H1 (cell line): ENCODE measurements around the gene PGAP3. TPM values are rescaled to one million over a fixed set of nuclear protein-coding genes. Genes with fewer than 3 reads are reported as not detected.

ENCODE experiments used
- CTCF ChIA-PET: fragments of 300-600 bp; sonication (Branson Sonifier 250); formaldehyde crosslinking; loops from one replicate; lab custom pipeline; 2021; ENCODE audit not compliant: partially characterized antibody; lab: Charles Lee
- POLR2A ChIA-PET: fragments of 300-600 bp; sonication (Branson Sonifier 250); formaldehyde crosslinking; loops from one replicate; lab custom pipeline; 2021; ENCODE audit warnings: inconsistent platforms; ENCODE audit not compliant: partially characterized antibody; lab: Charles Lee
- DNase-seq, 2 experiments: peaks; one replicate each; pipeline versions ENCODE4 v3.0.0 to v3.0.0-alpha.2; 2010 to 2022; ENCODE audit warnings: low spot score in 2 of 2, low read depth in 1 of 2, mixed read lengths in 1 of 2
- FAIRE-seq: peaks from 2 replicates; lab custom pipeline; 2011; peaks lifted over from hg19 to GRCh38; lab: Jason Lieb, UNC
- H2AFZ ChIP-seq: 2 replicates; pipeline ENCODE4 v1.8.1; 2012; ENCODE audit warnings: low read length, inconsistent platforms
- H2AK5ac ChIP-seq: 2 replicates; pipeline ENCODE4 v1.6.1; 2013; ENCODE audit warnings: low read depth, low read length
- H2BK120ac ChIP-seq: replicated peaks from 2 replicates; pipeline ENCODE3; 2013; ENCODE audit warnings: low read depth, low read length, inconsistent platforms
- H2BK12ac ChIP-seq: 2 replicates; pipeline ENCODE4 v1.6.1; 2013; ENCODE audit warnings: low read depth, low read length
- H2BK15ac ChIP-seq: 2 replicates; pipeline ENCODE4 v1.6.1; 2013; ENCODE audit warnings: low read length
- H2BK20ac ChIP-seq: 2 replicates; pipeline ENCODE4 v1.6.1; 2013; ENCODE audit warnings: low read length
- H2BK5ac ChIP-seq: 2 replicates; pipeline ENCODE4 v1.6.1; 2013; ENCODE audit warnings: low read depth, low read length
- H3K14ac ChIP-seq: 2 replicates; pipeline ENCODE4 v1.6.1; 2013; ENCODE audit warnings: inconsistent platforms; ENCODE audit not compliant: insufficient read length
- H3K18ac ChIP-seq: 2 replicates; pipeline ENCODE4 v1.6.1; 2013; ENCODE audit warnings: low read length; ENCODE audit errors: extremely low read depth
- H3K23ac ChIP-seq: 2 replicates; pipeline ENCODE4 v1.6.1; 2013; ENCODE audit warnings: inconsistent platforms; ENCODE audit not compliant: insufficient read length
- H3K23me2 ChIP-seq: 2 replicates; pipeline ENCODE4 v1.6.1; 2013; ENCODE audit warnings: low read depth, low read length
- H3K27ac ChIP-seq: 2 replicates; pipeline ENCODE4 v1.6.1; 2011; ENCODE audit warnings: low read depth, low read length, inconsistent platforms
- H3K27me3 ChIP-seq, 4 experiments: replicated peaks in 1 of 4; 1 replicate in 1 of 4; 2 replicates in 3 of 4; pipeline versions ENCODE4 v1.6.1 to v1.8.1; 2011 to 2013; ENCODE audit warnings: low read length in 3 of 4, mild to moderate bottlenecking in 3 of 4, inconsistent platforms in 2 of 4, mixed read lengths in 2 of 4, moderate library complexity in 1 of 4; ENCODE audit not compliant: control insufficient read depth in 3 of 4, insufficient read depth in 3 of 4; ENCODE audit errors: extremely low read depth in 1 of 4
- H3K36me3 ChIP-seq, 4 experiments: 2 replicates each; pipeline versions ENCODE4 v1.6.1 to v1.8.1; 2011 to 2013; ENCODE audit warnings: mild to moderate bottlenecking in 4 of 4, low read length in 3 of 4, moderate library complexity in 2 of 4, control low read depth in 1 of 4, inconsistent platforms in 1 of 4; ENCODE audit not compliant: insufficient read depth in 4 of 4, control insufficient read depth in 2 of 4
- H3K4ac ChIP-seq: replicated peaks from 2 replicates; pipeline ENCODE3; 2013; ENCODE audit warnings: low read length, low read depth, mixed read lengths, inconsistent platforms; ENCODE audit not compliant: insufficient read length
- H3K4me1 ChIP-seq, 4 experiments: replicated peaks in 1 of 4; 1 replicate in 1 of 4; 2 replicates in 3 of 4; pipeline versions ENCODE4 v1.6.1 to v1.8.1; 2011 to 2013; ENCODE audit warnings: low read length in 3 of 4, inconsistent platforms in 2 of 4, mixed read lengths in 1 of 4; ENCODE audit not compliant: insufficient read depth in 4 of 4, control insufficient read depth in 3 of 4
- H3K4me2 ChIP-seq, 2 experiments: 2 replicates each; pipeline versions ENCODE4 v1.6.1 to v1.8.1; 2011 to 2013; ENCODE audit warnings: low read depth in 2 of 2, low read length in 2 of 2, control low read depth in 1 of 2, inconsistent platforms in 1 of 2, mild to moderate bottlenecking in 1 of 2; ENCODE audit not compliant: insufficient read depth in 1 of 2
- H3K4me3 ChIP-seq, 4 experiments: fragments of 200-600, 300-600 bp in 1 of 4; sonication (generic), shearing (Covaris generic), sonication (Bioruptor Twin) in 1 of 4; 2 replicates each; pipeline versions ENCODE4 v1.5.1 to v1.8.1; 2011 to 2016; ENCODE audit warnings: low read length in 4 of 4, low read depth in 3 of 4, control low read depth in 2 of 4, inconsistent platforms in 2 of 4, mild to moderate bottlenecking in 2 of 4, mixed read lengths in 1 of 4, moderate library complexity in 1 of 4; ENCODE audit not compliant: insufficient read depth in 2 of 4; ENCODE audit errors: extremely low read depth in 1 of 4
- H3K56ac ChIP-seq: replicated peaks from 2 replicates; pipeline ENCODE3; 2013; ENCODE audit warnings: low read depth, mild to moderate bottlenecking, mixed read lengths, low read length, inconsistent platforms; ENCODE audit not compliant: insufficient read length
- H3K79me1 ChIP-seq: 2 replicates; pipeline ENCODE4 v1.6.1; 2013; ENCODE audit warnings: low read depth, low read length, control low read depth
- H3K79me2 ChIP-seq, 2 experiments: 2 replicates each; pipeline versions ENCODE4 v1.6.1 to v1.8.1; 2012 to 2013; ENCODE audit warnings: low read length in 2 of 2, mild to moderate bottlenecking in 2 of 2, inconsistent platforms in 1 of 2; ENCODE audit not compliant: insufficient read depth in 2 of 2, control insufficient read depth in 1 of 2
- H3K9ac ChIP-seq, 4 experiments: replicated peaks in 1 of 4; 1 replicate in 1 of 4; 2 replicates in 3 of 4; pipeline versions ENCODE4 v1.6.1 to v1.8.1; 2011 to 2013; ENCODE audit warnings: low read depth in 3 of 4, low read length in 3 of 4, control low read depth in 2 of 4, mild to moderate bottlenecking in 2 of 4, moderate library complexity in 2 of 4, inconsistent platforms in 1 of 4; ENCODE audit errors: extremely low read depth in 1 of 4
- H3K9me3 ChIP-seq, 2 experiments: 2 replicates each; pipeline versions ENCODE4 v1.6.1 to v1.8.1; 2012 to 2013; ENCODE audit warnings: mild to moderate bottlenecking in 2 of 2, moderate library complexity in 2 of 2, control low read depth in 1 of 2, inconsistent platforms in 1 of 2, low read depth in 1 of 2, low read length in 1 of 2, mixed read lengths in 1 of 2; ENCODE audit not compliant: insufficient read depth in 2 of 2
- H4K20me1 ChIP-seq, 2 experiments: replicated peaks in 1 of 2; 2 replicates each; pipeline versions ENCODE3 to v1.8.1; 2011 to 2013; ENCODE audit warnings: inconsistent platforms in 2 of 2, low read length in 2 of 2, mild to moderate bottlenecking in 1 of 2; ENCODE audit not compliant: insufficient read depth in 2 of 2, control insufficient read depth in 1 of 2
- H4K5ac ChIP-seq: 2 replicates; pipeline ENCODE4 v1.6.1; 2013; ENCODE audit warnings: low read length, low read depth, mixed read lengths, inconsistent platforms; ENCODE audit not compliant: insufficient read length
- H4K8ac ChIP-seq: 2 replicates; pipeline ENCODE4 v1.8.0; 2013; ENCODE audit warnings: mild to moderate bottlenecking, moderate library complexity, low read length, inconsistent platforms; ENCODE audit not compliant: insufficient read depth; ENCODE audit errors: extremely low read depth
- H4K91ac ChIP-seq: replicated peaks from 2 replicates; pipeline ENCODE3; 2013; ENCODE audit warnings: low read length, mixed read lengths, inconsistent platforms; ENCODE audit not compliant: insufficient read length
- FOSL1 ChIP-seq: IDR thresholded peaks from 2 replicates; pipeline ENCODE4 v1.6.1; 2011; ENCODE audit warnings: mild to moderate bottlenecking, low read depth, low read length, moderate library complexity; ENCODE audit not compliant: insufficient read depth
- JUND ChIP-seq: IDR thresholded peaks from 2 replicates; pipeline ENCODE4 v1.6.1; 2011; ENCODE audit warnings: mild to moderate bottlenecking, improper control_type of control experiment, low read length
- MAFK ChIP-seq: IDR thresholded peaks from 2 replicates; pipeline ENCODE4 v1.6.1; 2012; ENCODE audit warnings: low read depth, mild to moderate bottlenecking, improper control_type of control experiment, low read length
- SUZ12 ChIP-seq: fragments of 200-600 bp; sonication (generic); IDR thresholded peaks from 2 replicates; pipeline ENCODE4 v1.6.1; 2012; ENCODE audit warnings: mild to moderate bottlenecking, inconsistent platforms, low read length, moderate library complexity, mixed read lengths
- ZNF274 ChIP-seq: IDR thresholded peaks from 2 replicates; pipeline ENCODE4 v1.7.0; 2012; ENCODE audit warnings: low read length, borderline replicate concordance; ENCODE audit errors: extremely low read depth
- WGBS, 2 experiments: shearing (Covaris generic) in 1 of 2; methylation state at CpG; one replicate each; pipeline versions ENCODE4 v1.1.6 to v1.1.7; 2013 to 2015; ENCODE audit warnings: low lambda C conversion rate in 2 of 2, mixed read lengths in 2 of 2, inconsistent platforms in 1 of 2, low coverage in 1 of 2, missing lambda C conversion rate in 1 of 2; ENCODE audit not compliant: insufficient replicate concordance in 2 of 2, insufficient coverage in 1 of 2, insufficient read length in 1 of 2; ENCODE audit errors: extremely low coverage in 1 of 2, missing lambda C conversion rate in 1 of 2; 5-methylcytosine and 5-hydroxymethylcytosine counted together
- polyA plus RNA-seq, 7 experiments: library from polyadenylated mRNA; depleted of rRNA in 3 of 7; stranded (reverse) in 5 of 7; unstranded in 2 of 7; fragments of >200 nt in 5 of 7; fragments of 200-250 nt in 2 of 7; gene quantifications; 1 replicate in 5 of 7; 2 replicates in 1 of 7; 4 replicates in 1 of 7; pipeline versions ENCODE4 v1.2.1 to v1.2.3, GENCODE V29; 2011 to 2013; ENCODE audit warnings: missing spikeins in 2 of 7, mixed read lengths in 2 of 7
- total RNA-seq: library from RNA; stranded (reverse); fragmentation: NEBNext Ultra II Directional; extraction: Animal tissue kit (Norgen Biotek cat#: 25700); gene quantifications from 2 replicates; pipeline ENCODE4 v1.2.1, GENCODE V29; 2021
- TF ChIP-seq, protein P1 (sequence below): IDR thresholded peaks from 2 replicates; pipeline ENCODE4 v1.6.1; 2012; ENCODE audit warnings: low read length, inconsistent platforms

Gene PGAP3
- total and polyA plus RNA-seq, 2 of the 8 experiments (the other 6 are each of a cell fraction or from before 2014, with no cell fraction given), result 21.0 to 30.7 TPM

DNA sequence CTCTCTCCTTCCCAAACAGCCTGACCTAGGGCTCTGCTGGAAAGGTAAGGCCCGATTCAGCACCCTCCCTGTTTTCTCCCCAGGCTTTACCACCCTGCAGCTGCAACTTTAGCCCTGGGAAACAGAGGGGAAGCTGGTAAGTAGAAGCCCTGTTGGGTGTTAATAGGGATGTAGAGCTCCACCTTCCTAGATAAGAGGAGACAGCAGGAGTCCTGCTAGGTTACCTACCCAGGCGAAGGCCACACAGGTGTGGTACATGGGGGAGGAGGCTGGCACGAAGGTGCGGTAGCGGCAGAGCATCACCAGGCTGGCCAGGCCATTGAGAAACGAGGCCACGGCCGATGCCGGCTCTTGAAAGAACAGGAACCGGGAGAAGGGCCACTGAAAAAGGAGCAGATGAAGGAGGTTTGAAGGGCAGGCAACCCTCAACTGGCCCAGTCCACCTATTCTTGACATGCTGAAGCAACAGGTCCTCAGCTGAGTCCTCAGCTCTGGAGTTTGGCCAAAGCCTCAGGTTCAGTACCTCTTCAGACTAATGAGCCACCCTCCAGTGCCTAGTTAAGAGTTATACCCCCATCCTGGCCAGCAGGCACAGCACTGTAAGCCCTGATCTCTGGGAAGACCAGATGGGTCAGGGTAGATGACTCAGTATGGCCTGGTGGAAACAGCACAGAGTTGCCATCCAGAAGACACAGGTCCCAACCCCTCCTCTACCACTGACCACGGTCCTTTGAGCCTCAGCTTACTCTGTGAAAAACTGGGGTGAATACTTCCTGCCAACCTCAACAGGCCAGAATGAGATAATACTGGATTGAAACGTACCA is 3.3 kb downstream of the PGAP3 start:
- 0 out of 2 replicates have a peak, but pooled peaks cover 2% of the 10 kb centered on the region for H3K79me1 ChIP-seq
- peaks cover 12% of the 10 kb centered on the region for H3K23me2 ChIP-seq
- no peak overlapping the region for H3K14ac ChIP-seq
- no peak overlapping the region for H2AK5ac ChIP-seq
- no peaks in the 10 kb centered on the region for H3K27me3 ChIP-seq
- no peak for TF ChIP-seq FOSL1
- TF ChIP-seq, protein P1, sequence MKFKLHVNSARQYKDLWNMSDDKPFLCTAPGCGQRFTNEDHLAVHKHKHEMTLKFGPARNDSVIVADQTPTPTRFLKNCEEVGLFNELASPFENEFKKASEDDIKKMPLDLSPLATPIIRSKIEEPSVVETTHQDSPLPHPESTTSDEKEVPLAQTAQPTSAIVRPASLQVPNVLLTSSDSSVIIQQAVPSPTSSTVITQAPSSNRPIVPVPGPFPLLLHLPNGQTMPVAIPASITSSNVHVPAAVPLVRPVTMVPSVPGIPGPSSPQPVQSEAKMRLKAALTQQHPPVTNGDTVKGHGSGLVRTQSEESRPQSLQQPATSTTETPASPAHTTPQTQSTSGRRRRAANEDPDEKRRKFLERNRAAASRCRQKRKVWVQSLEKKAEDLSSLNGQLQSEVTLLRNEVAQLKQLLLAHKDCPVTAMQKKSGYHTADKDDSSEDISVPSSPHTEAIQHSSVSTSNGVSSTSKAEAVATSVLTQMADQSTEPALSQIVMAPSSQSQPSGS, result no peak
- TF ChIP-seq MAFK, result no peak
- TF ChIP-seq JUND, result no peak
- TF ChIP-seq ZNF274, result no peak
- no peak for TF ChIP-seq SUZ12
- no peak overlapping the region for H2BK12ac ChIP-seq
- no peak overlapping the region for H3K9ac ChIP-seq
- H4K5ac ChIP-seq, result no peak overlapping the region
- no peak overlapping the region for H3K56ac ChIP-seq
- no peaks in the 10 kb centered on the region for H3K9me3 ChIP-seq
- H4K8ac ChIP-seq, result no peak overlapping the region; the same call in 1 of the 2 replicates
- H3K79me2 ChIP-seq, result peaks cover 0 to 4% of the 10 kb centered on the region in 2 experiments; a peak in 1 of 4 replicates
- FAIRE-seq (no peak), DNase-seq (no peak)
- H2BK15ac ChIP-seq, result no peak overlapping the region
- CTCF ChIA-PET, result interaction anchor here (0.6 to 52.4 kb wide), 8 partner anchors 12 to 518 kb away, joined by 3 to 1885 read pairs (median 6); partner anchors contain the start of genes PNMT, PPP1R1B, STARD3 and TCAP
- no peak overlapping the region for H2BK20ac ChIP-seq
- H3K36me3 ChIP-seq, result peaks cover 0 to 5% (median 0%) of the 10 kb centered on the region in 4 experiments; a peak in 4 of 8 replicates
- WGBS, 2 experiments, result 92% methylated on average over 12 of the region's 12 CpGs; no CpG with 5 or more reads in 1 of the 2 experiments
- no peak overlapping the region for H3K27ac ChIP-seq
- no peaks in the 10 kb centered on the region for H4K20me1 ChIP-seq
- H2AFZ ChIP-seq, result no peak overlapping the region
- no peak overlapping the region for H3K4ac ChIP-seq
- no peak overlapping the region for H4K91ac ChIP-seq
- no peak overlapping the region for H2BK120ac ChIP-seq
- no peak overlapping the region for H3K18ac ChIP-seq
- H3K4me2 ChIP-seq, result no peak overlapping the region
- no peak overlapping the region for H3K23ac ChIP-seq
- peaks cover 0 to 8% (median 2%) of the 10 kb centered on the region in 4 experiments for H3K4me1 ChIP-seq
- POLR2A ChIA-PET, result interaction anchor here (1.0 to 38.1 kb wide), 5 partner anchors 6 to 53 kb away, joined by 3 to 708 read pairs (median 4); partner anchors contain the start of genes ERBB2, PGAP3, PNMT and TCAP
- H2BK5ac ChIP-seq, result no peak overlapping the region
- no peak overlapping the region for H3K4me3 ChIP-seq
